GM10847 (cell line): ENCODE data around the gene DCDC2B.

ENCODE experiments used
- POLR2A ChIP-seq: IDR thresholded peaks from 2 replicates; pipeline ENCODE4 v1.6.1; 2011; ENCODE audit not compliant: insufficient read length; ENCODE audit errors: extremely low read depth

The DCDC2B gene

DNA sequence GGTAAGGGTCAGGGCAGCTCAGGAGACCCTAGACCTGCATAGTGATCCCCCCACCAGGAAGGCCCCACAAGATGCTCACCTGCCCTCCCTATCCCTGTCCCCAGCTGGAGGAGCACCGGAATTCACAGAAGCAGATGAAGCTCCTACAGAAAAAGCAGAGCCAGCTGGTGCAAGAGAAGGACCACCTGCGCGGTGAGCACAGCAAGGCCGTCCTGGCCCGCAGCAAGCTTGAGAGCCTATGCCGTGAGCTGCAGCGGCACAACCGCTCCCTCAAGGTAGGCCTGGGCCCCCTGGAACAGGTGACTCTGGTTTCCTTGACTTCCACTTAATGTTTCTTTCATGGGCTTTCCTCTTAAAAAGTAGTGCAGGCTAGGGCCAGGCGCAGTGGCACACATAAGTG lies 21.0 kb upstream of the DCDC2B start:
- no peak for TF ChIP-seq POLR2A

- no peak for TF ChIP-seq POLR2A
Observed at GRCh38 chr1:32192220-32192948, 16.5 kb upstream of the DCDC2B start.

DNA sequence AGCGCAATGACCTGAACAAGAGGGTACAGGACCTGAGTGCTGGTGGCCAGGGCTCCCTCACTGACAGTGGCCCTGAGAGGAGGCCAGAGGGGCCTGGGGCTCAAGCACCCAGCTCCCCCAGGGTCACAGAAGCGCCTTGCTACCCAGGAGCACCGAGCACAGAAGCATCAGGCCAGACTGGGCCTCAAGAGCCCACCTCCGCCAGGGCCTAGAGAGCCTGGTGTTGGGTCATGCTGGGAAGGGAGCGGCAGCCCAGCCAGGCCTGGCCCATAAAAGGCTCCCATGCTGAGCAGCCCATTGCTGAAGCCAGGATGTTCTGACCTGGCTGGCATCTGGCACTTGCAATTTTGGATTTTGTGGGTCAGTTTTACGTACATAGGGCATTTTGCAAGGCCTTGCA lies 13.9 kb upstream of the DCDC2B start:
- no peak for TF ChIP-seq POLR2A

- no peak for TF ChIP-seq POLR2A
Observed at GRCh38 chr1:32195531-32195930, 13.4 kb upstream of the DCDC2B start.

GRCh38 chr1:32195972-32196823 lies 12.7 kb upstream of the DCDC2B start:
- TF ChIP-seq POLR2A = no peak

- TF ChIP-seq POLR2A = no peak
Observed at GRCh38 chr1:32197074-32197473, 11.8 kb upstream of the DCDC2B start.

DNA sequence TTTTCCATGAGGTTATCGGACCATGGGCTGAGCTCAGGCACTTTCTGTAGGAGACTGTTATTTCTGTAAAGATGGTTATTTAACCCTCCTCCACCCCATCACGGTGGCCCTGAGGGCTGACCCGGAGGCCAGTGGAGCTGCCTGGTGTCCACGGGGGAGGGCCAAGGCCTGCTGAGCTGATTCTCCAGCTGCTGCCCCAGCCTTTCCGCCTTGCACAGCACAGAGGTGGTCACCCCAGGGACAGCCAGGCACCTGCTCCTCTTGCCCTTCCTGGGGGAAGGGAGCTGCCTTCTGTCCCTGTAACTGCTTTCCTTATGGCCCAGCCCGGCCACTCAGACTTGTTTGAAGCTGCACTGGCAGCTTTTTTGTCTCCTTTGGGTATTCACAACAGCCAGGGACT lies 11.1 kb upstream of the DCDC2B start:
- TF ChIP-seq POLR2A = no peak

GRCh38 chr1:32198237-32199042 lies 10.4 kb upstream of the DCDC2B start:
- TF ChIP-seq POLR2A = no peak

- TF ChIP-seq POLR2A = no peak
Observed at GRCh38 chr1:32199043-32199716, 9.7 kb upstream of the DCDC2B start.

GRCh38 chr1:32199717-32200072 lies 9.2 kb upstream of the DCDC2B start:
- TF ChIP-seq POLR2A = no peak

- no peak for TF ChIP-seq POLR2A
Observed at GRCh38 chr1:32200226-32201010, 8.5 kb upstream of the DCDC2B start, which contains the start of gene CCDC28B. Gene CCDC28B (plus strand): TSS chr1:32200595. CDS start chr1:32201936, 1,341 bp downstream.

GRCh38 chr1:32201011-32201855 lies 7.7 kb upstream of the DCDC2B start:
- peak; percentile 10 for TF ChIP-seq POLR2A

DNA sequence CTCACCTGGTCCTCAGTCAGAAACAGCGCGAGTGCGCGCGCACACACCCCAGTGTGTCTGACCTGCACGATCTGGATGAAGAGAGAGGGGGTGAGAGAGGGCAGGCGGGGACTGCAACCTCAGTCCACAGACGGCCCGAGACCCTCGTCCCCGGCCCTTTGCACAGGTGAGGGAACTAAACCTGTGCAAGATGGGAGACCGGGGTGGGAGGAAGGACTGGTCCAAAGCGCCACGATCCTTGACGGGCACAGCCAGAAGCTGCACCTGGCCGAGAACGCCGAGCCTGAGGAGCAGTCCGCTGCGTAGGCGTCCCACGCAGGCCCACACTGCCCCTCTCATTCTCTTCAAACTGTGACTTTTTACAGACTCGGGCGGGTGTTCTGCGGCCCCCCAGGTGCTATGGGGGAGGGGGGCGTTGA lies 3.9 kb upstream of the DCDC2B start:
- TF ChIP-seq POLR2A = no peak
